Smooth muscle cell (in vitro differentiated cells): ENCODE results near the gene HDAC4. TPM values are rescaled to one million over a fixed set of nuclear protein-coding genes. Genes with fewer than 3 reads are reported as not detected.

ENCODE experiments used
- DNase-seq: peaks from one replicate; lab custom pipeline; 2025; ENCODE audit not compliant: unreplicated experiment; lab: John Stamatoyannopoulos, UW
- H2AFZ ChIP-seq: fragments of 200-600 bp; sonication (generic); 2 replicates; pipeline ENCODE4 v1.6.0; 2016; ENCODE audit warnings: antibody characterized with exemption, low read depth, mild to moderate bottlenecking
- H3F3A ChIP-seq: fragments of 200-600 bp; sonication (generic); 2 replicates; pipeline ENCODE4 v1.6.0; 2017; ENCODE audit warnings: antibody characterized with exemption, low read depth
- H3K27ac ChIP-seq: fragments of 200-600 bp; sonication (generic); 2 replicates; pipeline ENCODE4 v1.5.1; 2016; ENCODE audit warnings: low read depth, mild to moderate bottlenecking
- H3K27me3 ChIP-seq: fragments of 200-600 bp; sonication (generic); 2 replicates; pipeline ENCODE4 v1.6.1; 2016; ENCODE audit warnings: low read depth, mild to moderate bottlenecking
- H3K36me3 ChIP-seq: fragments of 200-600 bp; sonication (generic); 2 replicates; pipeline ENCODE4 v1.5.1; 2016; ENCODE audit warnings: low read depth
- H3K4me1 ChIP-seq: fragments of 200-600 bp; sonication (generic); 2 replicates; pipeline ENCODE4 v1.5.1; 2016; ENCODE audit warnings: low read depth
- H3K4me2 ChIP-seq: fragments of 200-600 bp; sonication (generic); 2 replicates; pipeline ENCODE4 v1.6.0; 2016; ENCODE audit warnings: mild to moderate bottlenecking
- H3K4me3 ChIP-seq: fragments of 200-600 bp; sonication (generic); 2 replicates; pipeline ENCODE4 v1.5.1; 2016; ENCODE audit warnings: mild to moderate bottlenecking
- H3K79me2 ChIP-seq: fragments of 200-600 bp; sonication (generic); 2 replicates; pipeline ENCODE4 v1.6.0; 2016; ENCODE audit warnings: low read depth, mild to moderate bottlenecking
- H3K9ac ChIP-seq: fragments of 200-600 bp; sonication (generic); 2 replicates; pipeline ENCODE4 v1.6.0; 2016; ENCODE audit warnings: low read depth
- H3K9me3 ChIP-seq: fragments of 200-600 bp; sonication (generic); replicated peaks from 2 replicates; pipeline ENCODE4 v1.5.1; 2016; ENCODE audit warnings: low read depth
- H4K20me1 ChIP-seq: fragments of 200-600 bp; sonication (generic); 2 replicates; pipeline ENCODE4 v1.6.0; 2016; ENCODE audit warnings: low read depth
- CTCF ChIP-seq: fragments of 200-600 bp; sonication (generic); IDR thresholded peaks from 2 replicates; pipeline ENCODE4 v1.5.1; 2017; ENCODE audit warnings: borderline replicate concordance, mild to moderate bottlenecking, antibody characterized with exemption; ENCODE audit not compliant: insufficient read depth, poor library complexity, severe bottlenecking
- WGBS: methylation state at CpG from one replicate; pipeline ENCODE4 v1.1.7; 2016; ENCODE audit warnings: low lambda C conversion rate; 5-methylcytosine and 5-hydroxymethylcytosine counted together
- polyA plus RNA-seq: library from polyadenylated mRNA; unstranded; fragments of >200 nt; fragmentation: Nextera tagmentation; extraction: Ambion mirVana; gene quantifications from 2 replicates; pipeline ENCODE4 v1.2.1, GENCODE V29; 2016
- total RNA-seq: library from RNA; depleted of rRNA; stranded (reverse); fragments of >200 nt; gene quantifications from 2 replicates; pipeline ENCODE4 v1.2.3, GENCODE V29; 2014

The HDAC4 gene
- total and polyA plus RNA-seq, 2 experiments from 2014 or later: 6.2 to 35.7 TPM

GRCh38 chr2:239277401-239278085 is 123.3 kb downstream of the HDAC4 start:
- Histone ChIP-seq H3K79me2 (peaks cover 37% of the 10 kb centered on the region), H4K20me1 (no peaks in the 10 kb centered on the region), H3K4me1 (peaks cover 32% of the 10 kb centered on the region), H3K9ac (no peak overlapping the region), H3K27me3 (no peaks in the 10 kb centered on the region), H3K27ac (no peak overlapping the region), H3K9me3 (no peaks in the 10 kb centered on the region), H3F3A (peaks cover 12% of the 10 kb centered on the region), H3K4me3 (no peak overlapping the region), H3K4me2 (no peak overlapping the region), H2AFZ (no peak overlapping the region), H3K36me3 (no peaks in the 10 kb centered on the region)
- DNase-seq: no peak
- no peak for TF ChIP-seq CTCF
- WGBS: 97% methylated on average over 27 of the region's 27 CpGs

GRCh38 chr2:239276851-239277250 is 124.0 kb downstream of the HDAC4 start:
- Histone ChIP-seq H3K9ac (no peak overlapping the region), H3K27ac (peak overlapping the region; percentile 99), H4K20me1 (no peaks in the 10 kb centered on the region), H3K4me1 (peaks cover 32% of the 10 kb centered on the region), H3K27me3 (no peaks in the 10 kb centered on the region), H3F3A (peaks cover 12% of the 10 kb centered on the region), H3K4me2 (peak overlapping the region; percentile 77), H3K9me3 (no peaks in the 10 kb centered on the region), H2AFZ (no peak overlapping the region), H3K79me2 (peaks cover 40% of the 10 kb centered on the region), H3K4me3 (no peak overlapping the region), H3K36me3 (no peaks in the 10 kb centered on the region)
- no peak for DNase-seq
- 97% methylated on average over 7 of the region's 9 CpGs for WGBS
- TF ChIP-seq CTCF: peak; percentile 16

GRCh38 chr2:239275847-239276831 is 124.7 kb downstream of the HDAC4 start:
- no peaks in the 10 kb centered on the region for H4K20me1 ChIP-seq
- peak overlapping the region; percentile 77 for H3K4me2 ChIP-seq

More at GRCh38 chr2:239275847-239276831, 124.7 kb downstream of the HDAC4 start:
- H3K4me1 ChIP-seq: peaks cover 32% of the 10 kb centered on the region
- peaks cover 12% of the 10 kb centered on the region for H3F3A ChIP-seq
- TF ChIP-seq CTCF: no peak
- no peak overlapping the region for H2AFZ ChIP-seq
- WGBS: 74% methylated on average over 30 of the region's 31 CpGs
- DNase-seq: no peak
- H3K27ac ChIP-seq: peak overlapping the region; percentile 99
- H3K9me3 ChIP-seq: no peaks in the 10 kb centered on the region
- peak overlapping the region; percentile 39 for H3K9ac ChIP-seq
- H3K27me3 ChIP-seq: no peaks in the 10 kb centered on the region
- no peaks in the 10 kb centered on the region for H3K36me3 ChIP-seq
- no peak overlapping the region for H3K4me3 ChIP-seq
- H3K79me2 ChIP-seq: peaks cover 46% of the 10 kb centered on the region
